Stimulated activated CD4-positive, alpha-beta T cell treated with anti-CD3 and anti-CD28 coated beads, Interleukin-4, amount 100 ng/mL, for 4 hours (primary cell): Measurements from ENCODE around the gene ATP10B.
"Not testable (repeated sequence)": the region's sequence is repeated elsewhere in the genome, so short reads cannot be mapped to it uniquely, and the experiment has no call there.

Experiments used
- DNase-seq, 2 experiments: peaks; one replicate each; pipeline ENCODE4 v3.0.0-alpha.2; 2020

The ATP10B gene

DNA sequence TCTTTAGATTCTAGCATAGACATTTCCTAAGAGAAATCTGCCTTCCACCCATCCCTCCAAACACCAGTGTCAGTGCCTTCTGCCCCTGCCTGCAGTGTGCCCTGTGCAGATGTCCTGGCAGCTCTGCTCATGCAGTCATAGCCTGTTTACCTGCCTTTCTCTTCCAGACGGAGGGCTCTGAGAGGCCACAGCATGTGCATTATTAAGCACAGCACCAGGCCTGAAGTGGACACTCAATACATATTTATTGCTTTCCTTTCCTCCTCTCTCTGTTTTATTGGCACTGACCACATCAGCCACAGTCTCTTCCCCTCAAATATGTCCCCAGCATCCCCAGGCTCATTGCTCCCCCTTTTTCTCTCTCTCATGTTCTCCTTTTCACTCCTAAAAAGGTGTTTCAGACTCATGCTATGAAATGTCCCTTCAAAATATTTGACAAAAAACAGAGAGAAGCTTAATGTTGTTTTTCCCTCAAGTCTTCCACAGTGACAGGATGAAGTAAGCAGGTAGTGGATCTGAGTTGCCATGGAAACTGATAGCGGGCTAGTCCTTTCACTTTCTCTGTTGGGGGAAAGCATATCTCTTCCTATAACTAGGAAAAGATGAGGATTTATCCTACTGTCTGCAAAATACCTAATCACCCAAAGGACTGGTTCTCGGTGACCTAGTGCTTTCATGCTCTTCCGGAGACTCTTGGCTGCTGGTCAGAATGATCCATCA, 100.9 kb downstream of the ATP10B start:
- DNase-seq: no peak

DNA sequence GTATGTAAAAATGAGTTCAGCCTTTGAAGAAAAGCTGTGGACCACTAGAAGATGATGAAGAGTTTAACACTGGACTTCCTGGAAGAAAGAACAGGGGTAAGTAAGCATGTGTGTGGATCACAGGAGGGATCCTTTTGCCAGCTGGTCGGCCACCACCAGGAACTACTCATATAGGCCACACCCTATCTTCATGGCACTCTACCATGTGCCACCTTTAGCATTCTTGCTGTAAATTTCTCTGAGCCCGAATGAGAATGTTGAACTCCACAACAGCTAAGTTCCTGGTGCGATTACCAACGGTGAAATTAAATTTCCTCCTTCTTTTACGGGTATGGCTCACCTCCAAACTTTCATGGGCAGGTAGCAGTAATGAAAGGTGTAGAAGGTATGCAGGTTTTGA, 102.3 kb downstream of the ATP10B start:
- no peak for DNase-seq

DNA sequence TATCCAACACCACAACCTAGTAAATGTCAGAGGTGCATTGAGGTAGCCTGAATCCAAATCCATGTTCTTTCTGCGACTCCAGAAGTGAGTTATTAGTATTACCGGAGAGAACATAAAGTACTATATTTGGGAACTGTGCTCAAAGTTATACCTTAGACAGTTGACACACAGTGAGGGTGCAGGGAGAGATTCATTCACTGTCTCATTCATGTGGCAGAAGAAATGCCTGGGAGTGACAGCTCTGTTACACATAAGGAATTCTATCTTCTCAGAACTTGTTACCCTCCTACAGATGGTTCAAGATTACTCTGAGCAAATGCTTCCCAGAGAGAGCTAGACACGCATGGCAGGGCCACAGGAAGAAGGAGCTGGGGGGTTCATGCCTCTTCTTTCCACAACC, 103.0 kb downstream of the ATP10B start:
- DNase-seq: no peak

DNA sequence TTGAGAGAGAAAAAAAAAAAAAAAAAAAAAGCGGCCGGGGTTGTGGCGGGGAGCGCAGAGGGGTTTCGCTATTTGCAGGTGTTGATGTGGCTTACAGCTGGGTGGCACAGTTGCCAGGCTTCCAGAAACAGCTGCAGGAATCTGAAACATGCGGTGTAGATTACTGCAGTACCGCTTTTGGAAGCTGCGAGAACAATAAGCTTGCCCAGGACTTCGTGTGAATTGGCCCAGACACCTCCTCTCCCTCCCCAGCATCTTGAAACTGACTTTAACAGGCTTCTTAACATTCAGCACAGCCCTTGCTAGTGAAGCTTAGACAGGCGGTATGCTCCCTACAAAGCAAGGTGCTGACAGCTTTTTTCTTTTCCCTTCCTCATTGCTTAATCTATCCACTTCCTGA, 104.0 kb downstream of the ATP10B start:
- DNase-seq: no peak

DNA sequence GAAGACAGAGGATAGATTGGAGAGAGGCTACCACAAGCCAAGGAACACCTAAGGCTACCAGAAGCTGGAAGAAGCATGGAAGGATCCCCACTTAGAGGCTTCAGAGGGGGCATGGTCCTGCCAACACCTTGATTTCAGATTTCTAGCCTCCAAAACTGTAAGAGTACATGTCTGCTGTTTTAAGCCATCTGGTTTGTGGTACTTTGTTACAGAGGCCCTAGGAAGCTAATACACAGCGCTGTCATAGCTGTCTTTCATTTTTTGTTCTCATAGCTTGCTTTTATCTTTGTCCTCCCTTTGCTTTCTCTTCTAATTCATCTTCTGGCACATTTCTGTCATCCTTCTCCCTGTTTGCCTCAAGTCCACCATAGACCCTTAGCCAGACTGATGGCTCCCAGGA, 104.5 kb downstream of the ATP10B start:
- DNase-seq: no peak

DNA sequence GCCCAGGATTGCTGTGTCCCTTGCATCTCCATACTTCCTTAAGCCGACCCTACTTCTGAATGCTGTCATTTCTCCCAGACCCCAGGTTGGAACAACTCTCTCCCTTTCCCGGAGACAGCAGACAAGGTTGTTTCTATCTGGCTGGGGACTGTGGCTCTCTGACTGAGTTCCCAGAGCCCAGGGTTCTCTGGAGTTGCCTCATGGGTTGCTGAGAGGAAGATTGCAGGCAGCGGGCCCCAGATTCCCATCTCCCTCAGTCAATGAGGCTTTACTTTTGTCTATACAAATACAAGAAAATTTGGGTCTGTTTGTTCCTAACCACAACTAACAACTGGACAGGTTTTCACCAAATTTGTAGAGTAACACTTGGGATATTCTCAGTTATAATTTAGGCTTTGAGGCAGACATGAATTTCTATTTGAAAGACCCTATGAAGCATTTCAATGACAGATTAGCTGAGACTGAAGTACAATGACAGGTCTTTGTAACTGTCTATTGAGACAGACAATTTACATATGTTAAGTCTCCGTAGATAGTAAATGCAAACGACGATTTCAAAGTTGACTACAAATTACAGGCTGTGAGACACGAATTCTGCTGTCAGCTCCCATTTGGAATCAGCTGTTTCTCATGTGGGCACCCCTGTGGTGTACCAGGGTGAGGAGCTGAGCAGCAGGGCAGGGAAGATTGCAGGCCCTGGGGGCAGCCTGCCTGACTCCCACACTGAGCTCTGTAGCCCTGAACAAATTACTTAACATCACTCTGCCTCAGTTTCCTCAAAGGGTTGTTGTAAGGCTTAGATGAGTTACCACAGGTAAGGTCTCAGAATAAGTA, 107.5 kb downstream of the ATP10B start:
- no peak for DNase-seq

DNA sequence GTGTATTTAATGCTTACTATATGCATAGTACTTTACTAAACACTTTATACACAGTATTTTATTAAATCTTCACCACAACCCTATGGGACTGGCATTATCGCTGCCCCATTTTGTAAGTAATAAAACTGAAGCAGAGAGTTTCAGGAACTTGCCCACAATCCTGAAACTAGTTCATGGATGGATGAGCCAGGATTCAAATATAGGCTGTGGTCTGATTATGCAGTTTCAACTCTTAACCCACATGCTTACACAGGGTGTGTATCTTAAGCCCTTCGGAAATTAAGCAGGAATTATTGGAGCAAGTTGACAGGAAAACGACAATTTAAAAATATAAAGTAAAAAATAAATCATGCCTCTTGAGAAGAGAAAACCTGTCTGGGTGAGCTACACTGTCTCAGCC, 109.0 kb downstream of the ATP10B start:
- no peak for DNase-seq

DNA sequence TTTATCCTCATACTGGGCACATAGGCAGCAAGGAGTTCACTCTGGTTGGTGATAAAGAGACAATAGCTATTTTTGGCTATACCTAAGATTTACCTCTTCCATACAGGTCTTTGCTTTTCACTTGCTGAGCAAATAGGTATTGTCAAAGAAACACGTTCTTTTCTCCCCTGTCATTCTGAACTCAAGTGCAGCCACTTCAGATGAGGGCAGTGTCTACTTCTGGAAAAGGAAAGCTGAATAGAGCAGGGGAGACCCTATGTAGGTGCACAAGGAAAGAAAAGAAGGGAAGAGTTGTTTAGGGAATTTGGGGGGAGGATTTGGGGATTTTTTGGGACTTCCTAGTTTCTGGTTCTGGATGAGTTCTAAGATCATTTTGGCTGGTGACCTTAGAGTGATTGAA, 109.6 kb downstream of the ATP10B start:
- DNase-seq: no peak

DNA sequence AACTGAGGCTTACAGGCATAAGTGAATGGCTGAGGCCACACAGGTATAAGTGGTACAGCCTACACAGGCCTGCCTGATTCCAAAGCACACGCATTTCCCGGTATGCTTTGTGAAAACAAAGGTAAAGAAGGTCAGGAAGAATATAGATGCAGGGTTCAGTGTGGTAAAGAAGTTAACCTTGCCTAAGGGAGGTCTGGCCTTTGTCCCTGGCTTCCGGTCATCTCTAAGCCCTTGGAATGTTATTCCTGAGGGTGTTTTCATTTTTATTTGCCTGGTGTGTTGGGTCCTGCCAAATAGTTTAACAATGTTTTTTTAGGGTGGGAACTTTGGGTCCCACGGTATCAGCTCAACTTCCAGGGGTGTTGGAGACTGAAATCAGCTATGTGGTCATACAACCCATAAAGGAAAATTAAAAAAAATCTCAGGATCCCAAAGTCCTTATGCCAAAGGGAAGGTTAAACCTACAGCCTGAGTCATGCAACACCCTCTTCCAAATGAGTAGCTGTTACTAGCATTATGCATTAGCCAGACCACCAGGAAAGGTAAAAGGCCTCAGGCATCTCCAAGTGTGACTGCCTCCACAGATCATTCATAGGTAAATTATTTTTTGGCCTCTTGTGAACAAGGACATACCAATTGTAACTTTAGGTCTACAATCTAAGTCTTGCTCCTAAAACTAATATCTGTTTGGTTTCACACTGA, 124.6 kb downstream of the ATP10B start:
- DNase-seq: no peak

DNA sequence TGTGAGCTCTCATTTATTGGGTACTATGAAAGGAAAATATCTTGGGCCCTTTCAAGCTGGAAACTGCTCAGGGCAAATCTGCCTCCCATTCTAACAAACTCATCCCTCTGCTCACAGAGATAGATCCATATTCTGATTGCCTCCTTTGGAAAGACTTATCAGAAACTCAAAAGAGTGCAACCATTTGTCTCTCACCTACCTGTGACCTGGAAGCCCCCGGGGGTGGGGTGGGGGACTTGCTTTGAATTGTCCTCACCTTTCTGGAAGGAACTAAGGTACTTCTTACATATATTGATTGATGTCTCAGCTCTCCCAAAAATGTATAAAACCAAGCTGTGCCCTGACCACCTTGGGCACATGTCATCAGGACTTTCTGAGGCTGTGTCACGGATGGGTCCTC, 125.3 kb downstream of the ATP10B start:
- DNase-seq: no peak

DNA sequence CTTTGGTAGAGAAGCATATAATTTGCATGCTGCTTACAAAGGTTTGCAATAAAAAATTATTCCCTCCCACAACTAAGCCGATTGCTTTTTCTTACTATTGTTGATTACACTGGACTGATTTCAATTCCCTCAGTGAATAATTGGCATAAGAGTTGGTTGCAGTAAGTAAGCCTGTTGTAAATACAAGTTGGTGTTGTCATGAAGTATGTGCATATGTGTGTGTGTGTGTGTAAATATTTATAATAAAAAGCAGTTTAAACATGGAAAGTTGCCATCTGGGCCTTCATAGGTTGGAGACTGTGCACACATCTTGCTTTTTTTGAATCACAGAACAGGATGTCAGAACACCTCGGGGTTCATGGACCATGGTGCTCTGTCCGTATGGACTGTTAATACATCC, 131.2 kb downstream of the ATP10B start:
- no peak for DNase-seq

DNA sequence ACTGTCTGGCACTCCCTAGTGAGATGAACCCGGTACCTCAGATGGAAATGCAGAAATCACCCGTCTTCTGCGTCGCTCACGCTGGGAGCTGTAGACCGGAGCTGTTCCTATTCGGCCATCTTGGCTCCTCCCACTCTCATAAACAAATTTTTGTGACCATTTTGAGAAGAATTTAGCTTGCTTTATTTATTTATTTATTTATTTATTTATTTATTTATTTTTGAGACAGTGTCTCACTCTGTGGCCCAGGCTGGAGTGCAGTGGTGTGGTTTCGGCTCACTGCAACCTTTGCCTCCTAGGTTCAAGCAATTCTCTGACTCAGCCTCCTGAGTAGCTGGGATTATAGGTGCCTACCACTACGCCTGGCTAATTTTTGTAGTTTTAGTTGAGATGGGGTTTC, 136.5 kb downstream of the ATP10B start:
- not testable (repeated sequence) for DNase-seq

DNA sequence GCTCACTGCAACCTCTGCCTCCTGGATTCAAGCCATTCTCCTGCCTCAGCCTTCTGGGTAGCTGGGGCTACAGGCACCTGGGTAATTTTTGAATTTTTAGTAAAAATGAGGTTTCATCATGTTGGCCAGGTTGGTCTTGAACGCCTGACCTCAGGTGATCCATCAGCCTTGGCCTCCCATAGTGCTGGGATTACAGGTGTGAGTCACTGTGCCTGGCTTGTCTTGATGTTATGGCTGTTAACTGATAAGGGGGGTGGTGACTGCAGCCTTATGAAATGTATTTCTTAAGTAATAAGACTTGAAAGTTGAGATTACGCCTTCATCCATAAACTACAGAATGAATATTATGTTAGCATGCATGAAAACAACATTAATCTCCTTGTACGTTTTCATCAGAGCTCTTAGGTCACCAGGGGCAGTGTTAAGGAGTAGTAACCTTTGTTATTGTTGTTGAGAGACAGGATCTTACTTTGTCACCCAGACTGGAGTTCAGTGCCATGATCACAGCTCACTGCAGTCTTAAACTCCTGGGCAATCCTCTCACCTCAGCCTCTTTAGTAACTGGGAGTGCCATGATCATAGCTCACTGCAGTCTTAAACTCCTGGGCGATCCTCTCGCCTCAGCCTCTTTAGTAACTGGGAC, 148.3 kb downstream of the ATP10B start:
- no peak for DNase-seq

DNA sequence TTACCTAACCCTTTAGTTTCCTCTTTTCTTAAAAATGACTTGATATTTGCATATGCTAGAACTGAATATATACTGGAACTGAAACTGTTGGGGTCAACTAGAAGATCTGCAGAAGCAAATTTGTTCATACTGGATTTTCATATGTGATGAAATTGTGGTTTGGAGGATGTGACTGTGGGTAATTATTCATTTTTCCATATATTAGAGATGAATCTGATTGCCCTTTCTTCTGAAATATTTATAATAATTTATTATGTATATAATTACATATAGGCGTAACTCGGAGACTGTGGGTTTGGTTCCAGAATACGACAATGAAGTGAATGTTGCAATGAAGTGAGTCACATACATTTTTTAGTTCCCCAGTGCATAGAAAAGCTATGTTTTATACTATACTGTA, 149.1 kb downstream of the ATP10B start:
- DNase-seq: no peak

DNA sequence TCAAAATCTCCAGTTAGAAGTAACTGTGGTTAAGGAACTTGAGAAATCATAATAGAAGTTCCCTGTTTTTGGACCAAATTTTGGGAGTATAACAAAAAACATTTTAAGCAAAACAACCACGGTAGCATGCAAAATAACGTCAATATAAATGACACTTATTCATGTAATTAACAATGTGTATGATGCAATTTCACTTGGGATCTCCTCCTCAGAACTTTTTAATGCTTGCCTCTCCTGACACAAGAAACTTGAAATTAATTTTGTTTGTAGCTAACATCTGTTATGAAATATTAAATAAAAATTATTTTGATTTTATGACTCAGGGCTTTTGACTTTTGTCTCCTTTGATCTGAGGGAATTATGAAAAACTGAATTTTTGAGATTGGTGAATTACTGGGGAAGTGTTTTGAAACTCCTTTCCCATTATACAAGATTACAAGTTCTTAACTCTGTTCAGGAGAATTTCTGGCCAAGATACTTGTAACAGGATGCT, 149.7 kb downstream of the ATP10B start:
- no peak for DNase-seq

DNA sequence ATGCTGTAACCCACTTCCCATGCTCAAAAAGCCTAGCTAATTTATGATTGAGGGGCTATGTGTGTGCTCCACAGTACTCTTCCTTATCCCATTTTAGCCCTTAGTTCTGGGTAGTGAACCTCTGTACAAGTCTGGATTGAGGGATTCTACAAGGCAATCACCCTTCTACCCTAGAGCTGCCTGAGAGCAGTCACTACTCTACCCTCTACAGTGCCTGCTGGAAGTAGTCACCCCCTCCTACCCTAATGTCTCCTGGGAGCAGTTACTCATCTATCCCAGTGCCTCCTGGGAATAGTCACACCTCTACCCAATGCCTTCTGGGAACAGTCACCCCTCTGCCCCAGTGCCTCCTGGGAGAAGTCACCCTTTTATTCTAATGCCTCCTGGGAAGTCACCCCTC, 150.6 kb downstream of the ATP10B start:
- DNase-seq: no peak

DNA sequence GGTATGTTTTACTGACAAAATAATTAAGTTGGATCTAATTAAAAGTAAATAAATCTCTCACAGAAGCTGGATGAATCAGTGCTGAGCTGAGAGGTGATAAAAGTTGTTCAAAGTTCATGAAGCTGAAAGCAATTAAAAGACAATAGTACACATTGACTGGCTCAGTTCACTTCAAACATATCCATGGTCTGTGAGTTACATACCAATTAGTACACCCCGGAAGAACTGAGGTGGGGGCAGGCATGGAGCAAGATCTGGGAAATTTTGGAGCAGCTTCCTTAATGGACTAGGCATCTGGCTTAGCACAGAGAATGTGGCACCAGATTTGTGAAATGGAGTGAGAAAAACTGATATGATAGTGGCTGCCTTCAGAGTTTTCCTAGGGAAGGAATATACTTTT, 152.7 kb downstream of the ATP10B start:
- DNase-seq: no peak

DNA sequence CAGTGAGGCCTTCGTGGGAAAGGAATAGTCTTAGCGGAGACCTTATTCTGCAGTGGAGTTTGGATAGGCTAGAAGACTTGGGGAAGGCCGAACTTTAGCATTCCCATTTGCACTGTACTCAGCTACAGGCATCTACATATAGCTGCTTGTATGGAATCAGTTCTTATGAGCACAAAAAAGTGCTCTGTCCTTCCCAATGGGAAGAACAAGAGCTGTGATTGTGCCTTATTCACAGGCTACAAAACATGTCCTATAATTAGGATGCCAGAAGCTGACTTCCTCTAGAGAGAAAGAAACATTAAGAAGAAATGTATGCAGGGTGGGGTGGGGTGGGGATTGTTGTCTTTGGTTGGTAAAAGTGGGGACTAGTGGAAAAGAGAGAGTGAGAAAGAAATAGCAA, 154.7 kb downstream of the ATP10B start:
- no peak for DNase-seq

DNA sequence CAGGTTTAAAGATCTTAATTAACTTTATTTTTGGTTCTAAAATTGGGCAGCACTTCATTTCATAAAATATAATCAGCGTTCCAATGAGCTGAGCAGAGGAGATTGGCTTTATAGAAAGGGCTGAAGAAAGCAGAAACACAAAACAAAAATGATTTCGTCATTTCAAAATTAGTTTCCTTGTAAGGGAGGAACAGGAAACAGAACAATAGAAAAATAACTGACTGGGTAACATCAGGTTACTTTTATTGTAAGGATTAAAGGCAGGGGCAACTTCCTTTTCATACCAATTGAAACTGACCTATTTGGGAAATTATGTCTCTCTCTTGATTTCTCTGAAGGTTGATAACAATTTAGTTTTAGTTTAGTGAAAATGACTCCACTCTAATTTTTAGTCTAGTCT, 157.1 kb downstream of the ATP10B start:
- DNase-seq: no peak

DNA sequence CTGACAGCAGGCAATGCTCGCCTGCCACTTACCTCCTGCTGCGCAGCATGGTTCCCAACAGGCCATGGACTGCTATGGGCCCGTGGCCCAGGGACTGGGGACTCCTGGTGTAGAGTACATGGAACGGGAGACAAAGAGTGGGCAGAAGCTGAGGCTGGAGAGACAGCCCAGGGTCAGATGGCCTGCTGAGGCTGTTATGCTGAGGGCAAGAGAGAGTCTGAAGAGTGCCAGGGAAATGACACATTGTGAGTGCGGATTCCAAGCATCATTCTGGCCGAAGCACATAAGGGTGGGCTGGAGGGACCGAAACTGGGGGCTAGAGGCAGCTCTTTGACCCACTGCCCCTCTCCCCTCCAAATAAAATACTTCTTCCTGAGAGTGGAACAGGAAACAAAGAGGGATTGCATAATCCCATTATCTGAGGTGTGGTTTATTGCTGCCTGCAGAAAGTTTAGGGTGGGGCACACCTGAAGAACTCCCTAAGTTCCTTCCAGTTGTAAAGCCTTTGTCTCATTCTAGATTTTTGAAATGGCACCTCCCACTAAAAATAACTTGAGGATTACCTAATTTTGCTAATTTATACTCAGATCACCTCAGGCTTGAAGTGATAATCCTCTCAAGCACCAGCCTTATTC, 158.1 kb downstream of the ATP10B start:
- no peak for DNase-seq

DNA sequence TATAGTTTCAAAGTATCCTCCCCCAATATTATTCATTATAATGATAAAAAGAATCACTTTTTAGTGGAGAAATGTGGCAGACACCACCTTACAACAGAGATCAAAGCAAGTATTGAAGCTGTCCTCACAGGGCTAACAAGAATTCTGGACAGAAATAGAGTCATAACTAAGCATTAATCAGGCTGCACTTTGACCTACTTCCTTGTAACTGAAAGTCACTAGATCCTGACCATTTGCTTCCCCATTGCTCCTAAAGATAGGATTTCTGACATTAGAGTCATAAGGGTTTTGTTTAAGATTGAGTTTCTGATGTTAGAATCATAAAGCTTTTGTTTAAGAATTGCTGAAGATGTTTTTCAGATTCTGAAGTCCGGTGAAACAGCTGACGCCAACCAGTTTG, 159.7 kb downstream of the ATP10B start:
- DNase-seq: no peak

DNA sequence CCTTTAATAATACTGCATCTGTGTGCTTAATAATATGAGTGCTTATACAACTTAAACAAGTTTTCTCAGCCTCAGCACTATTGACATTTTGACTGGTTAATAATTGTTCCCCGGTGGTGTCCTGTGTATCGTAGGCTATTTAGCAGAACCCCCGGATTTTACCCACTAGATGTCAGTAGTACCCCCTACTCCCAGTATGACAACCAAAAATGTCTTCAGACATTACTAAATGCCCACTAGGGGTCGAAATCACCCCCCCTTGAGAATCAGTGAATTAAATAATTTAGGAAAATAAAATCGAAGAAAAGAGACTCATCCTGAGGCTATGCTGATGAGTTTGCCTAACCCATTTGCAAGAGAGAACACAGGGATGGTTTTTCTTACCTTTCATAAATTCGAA, 166.3 kb downstream of the ATP10B start:
- DNase-seq: no peak

DNA sequence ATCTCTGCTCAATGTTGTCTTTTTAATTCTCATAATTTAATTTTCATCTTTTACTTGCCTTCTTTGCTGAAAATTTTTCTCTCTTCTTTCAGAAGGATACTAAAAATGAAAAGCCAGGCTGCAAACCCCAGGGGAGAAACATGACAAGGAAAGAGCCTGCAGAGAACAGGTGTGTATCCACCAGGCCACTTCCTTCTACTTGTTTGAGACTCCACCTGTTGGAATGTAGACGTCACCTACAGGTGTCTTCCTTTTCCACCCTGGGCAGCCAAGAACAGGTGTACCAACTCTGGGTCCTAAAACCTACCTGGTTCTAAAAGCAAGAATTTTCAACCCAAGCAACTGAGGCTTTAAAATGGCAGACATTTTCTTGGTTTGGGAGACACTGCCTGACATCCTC, 166.8 kb downstream of the ATP10B start:
- DNase-seq: no peak
